K562 (cell line): ENCODE results near the gene SUPT5H. TPM values are rescaled to one million over a fixed set of nuclear protein-coding genes. Genes with fewer than 3 reads are reported as not detected.

ENCODE experiments used
- ATF2 ChIP-seq: sonication (generic); formaldehyde crosslinking; IDR thresholded peaks from 2 replicates; pipeline ENCODE4 v1.8.1; 2022; ENCODE audit warnings: missing genetic modification reagents
- ATF7 ChIP-seq: fragments of 450-650 bp; IDR thresholded peaks from 2 replicates; pipeline ENCODE4 v1.7.1; 2014; ENCODE audit warnings: mild to moderate bottlenecking, moderate library complexity
- BRD4 ChIP-seq: fragments of 200-600 bp; sonication (generic); IDR thresholded peaks from 2 replicates; pipeline ENCODE4 v1.6.1; 2017; ENCODE audit warnings: inconsistent platforms
- CREB3 ChIP-seq: fragments of 450-650 bp; conservative IDR thresholded peaks from 2 replicates; pipeline ENCODE4 v1.6.1; 2016; ENCODE audit warnings: missing genetic modification characterization, low read depth, mild to moderate bottlenecking, missing compliant biosample characterization, moderate library complexity
- FOXP1 ChIP-seq: sonication (generic); formaldehyde crosslinking; IDR thresholded peaks from 2 replicates; pipeline ENCODE4 v1.8.0; 2022; ENCODE audit warnings: mild to moderate bottlenecking, missing genetic modification reagents
- FOXP4 ChIP-seq: sonication (generic); formaldehyde crosslinking; IDR thresholded peaks from 2 replicates; pipeline ENCODE4 v1.8.0; 2022; ENCODE audit warnings: mild to moderate bottlenecking, missing genetic modification reagents, borderline replicate concordance
- HSF4 ChIP-seq: fragments of 250-450 bp; sonication (Bioruptor Pico); IDR thresholded peaks from 2 replicates; pipeline ENCODE4 v2.1.2; 2022; ENCODE audit warnings: mild to moderate bottlenecking, moderate library complexity, borderline replicate concordance
- KAT7 ChIP-seq: sonication (generic); formaldehyde crosslinking; IDR thresholded peaks from 2 replicates; pipeline ENCODE4 v1.8.0; 2022; ENCODE audit warnings: missing genetic modification reagents, mild to moderate bottlenecking, borderline replicate concordance
- MTA2 ChIP-seq: fragments of 450-650 bp; IDR thresholded peaks from 2 replicates; pipeline ENCODE4 v1.6.1; 2016; ENCODE audit warnings: low read depth
- PRMT5 ChIP-seq: sonication (generic); formaldehyde crosslinking; IDR thresholded peaks from 2 replicates; pipeline ENCODE4 v1.5.0; 2020; ENCODE audit warnings: missing genetic modification reagents
- RB1 ChIP-seq: fragments of 450-650 bp; IDR thresholded peaks from 2 replicates; pipeline ENCODE4 v1.6.1; 2017; ENCODE audit warnings: low read depth, mild to moderate bottlenecking
- SRF ChIP-seq, 2 experiments: fragments of 250-450, 450-650 bp in 1 of 2; sonication (Bioruptor Pico) in 1 of 2; sonication (generic) in 1 of 2; formaldehyde crosslinking; IDR thresholded peaks; 2 replicates each; pipeline versions ENCODE4 v1.5.0 to v1.5.1; 2020 to 2022; ENCODE audit warnings: mild to moderate bottlenecking in 1 of 2, missing genetic modification reagents in 1 of 2
- TCF3 ChIP-seq: sonication (generic); formaldehyde crosslinking; IDR thresholded peaks from 2 replicates; pipeline ENCODE4 v1.4.0; 2020; ENCODE audit warnings: mild to moderate bottlenecking, missing genetic modification reagents
- TGIF2 ChIP-seq: sonication (generic); formaldehyde crosslinking; IDR thresholded peaks from 2 replicates; pipeline ENCODE4 v1.8.1; 2022; ENCODE audit warnings: mild to moderate bottlenecking, missing genetic modification reagents, moderate library complexity
- ZNF23 ChIP-seq: fragments of 250-450 bp; sonication (Bioruptor Pico); IDR thresholded peaks from 2 replicates; pipeline ENCODE4 v1.4.0; 2020; ENCODE audit warnings: mild to moderate bottlenecking
- ZNF384 ChIP-seq: IDR thresholded peaks from 2 replicates; pipeline ENCODE4 v1.6.1; 2012; ENCODE audit warnings: low read depth, low read length, improper control_type of control experiment
- ZNF76 ChIP-seq: fragments of 250-450 bp; sonication (Bioruptor Pico); IDR thresholded peaks from 2 replicates; pipeline ENCODE4 v1.4.0; 2020; ENCODE audit warnings: mild to moderate bottlenecking, moderate library complexity, borderline replicate concordance
- ZNF79 ChIP-seq: fragments of 250-450 bp; sonication (Bioruptor Pico); IDR thresholded peaks from 2 replicates; pipeline ENCODE4 v1.4.0; 2020; ENCODE audit warnings: low read depth, mild to moderate bottlenecking, moderate library complexity
- polyA plus RNA-seq, 8 experiments: library from polyadenylated mRNA; depleted of rRNA in 4 of 8; stranded (reverse) in 5 of 8; unstranded in 3 of 8; fragments of >200 nt; fragmentation: Nextera tagmentation in 2 of 8; fragmentation: Illumina TruSeq in 1 of 8; extraction: Ambion mirVana in 2 of 8; extraction: Trizol in 1 of 8; gene quantifications; 2 replicates each; pipeline versions ENCODE4 v1.2.1 to v1.2.3, GENCODE V29; 2011 to 2014; ENCODE audit warnings: inconsistent platforms in 1 of 8, missing spikeins in 1 of 8
- total RNA-seq, 7 experiments: library from RNA; depleted of rRNA in 6 of 7; stranded (reverse); fragments of >200 nt in 6 of 7; fragmentation: Illumina TruSeq in 2 of 7; extraction: Trizol in 2 of 7; gene quantifications; 2 replicates each; pipeline versions ENCODE4 v1.2.1 to v1.2.3, GENCODE V29; 2011 to 2021; ENCODE audit warnings: low replicate concordance in 1 of 7
- TF ChIP-seq, protein P1 (sequence below), 3 experiments: fragments of 200-800 bp in 1 of 3; sonication (Bioruptor generic) in 1 of 3; sonication (generic) in 1 of 3; formaldehyde crosslinking in 1 of 3; IDR thresholded peaks; 2 replicates each; pipeline versions ENCODE4 v1.6.1 to v1.8.0; 2016 to 2022; ENCODE audit warnings: mild to moderate bottlenecking in 2 of 3, missing compliant biosample characterization in 2 of 3, missing genetic modification characterization in 2 of 3, missing genetic modification reagents in 1 of 3
- TF ChIP-seq, protein P2 (sequence below), 2 experiments: fragments of 450-650 bp; conservative IDR thresholded peaks; 2 replicates each; pipeline ENCODE4 v1.6.1; 2017; ENCODE audit warnings: mild to moderate bottlenecking in 2 of 2, moderate library complexity in 2 of 2

SUPT5H gene
- total and polyA plus RNA-seq, 9 of the 15 experiments (the other 6 are each of a cell fraction or from before 2014, with no cell fraction given): 13.3 to 85.9 (median 35.9) TPM

DNA sequence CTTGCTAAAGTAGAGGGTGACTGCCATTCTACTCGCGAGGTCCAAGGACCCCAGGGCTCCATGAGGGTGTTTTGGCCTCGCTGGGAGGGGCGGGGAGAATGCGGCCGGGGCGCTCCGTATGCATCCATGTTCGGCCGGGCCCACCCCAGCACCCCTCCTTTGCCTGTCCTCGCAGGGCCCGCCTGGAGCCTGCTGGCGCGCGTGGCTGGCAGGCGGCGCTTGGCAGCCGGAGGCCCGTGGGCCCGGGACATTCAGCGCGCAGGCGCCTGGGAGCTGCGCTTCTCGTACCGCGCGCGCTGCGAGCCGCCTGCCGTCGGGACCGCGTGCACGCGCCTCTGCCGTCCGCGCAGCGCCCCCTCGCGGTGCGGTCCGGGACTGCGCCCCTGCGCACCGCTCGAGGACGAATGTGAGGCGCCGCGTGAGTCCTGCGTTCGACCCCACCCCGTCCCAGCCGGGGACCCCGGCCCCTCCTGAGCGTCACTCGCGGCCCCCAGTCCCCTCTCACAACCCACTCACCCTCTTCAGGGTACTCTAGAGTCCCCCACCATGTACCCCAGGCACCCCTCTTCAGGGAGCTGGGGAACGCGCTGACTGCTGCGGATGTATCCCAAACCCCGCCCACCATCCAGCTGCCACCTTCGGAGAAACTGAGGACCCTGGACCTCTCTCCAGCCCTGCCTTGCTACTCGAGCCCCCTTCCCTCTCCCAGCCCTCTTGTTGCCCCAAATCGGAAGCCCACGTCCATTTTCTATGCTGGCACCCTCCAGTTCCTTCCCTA lies 57.4 kb downstream of the SUPT5H start (continued):
- peak; percentile 98 for TF ChIP-seq RB1
- TF ChIP-seq, protein P1, sequence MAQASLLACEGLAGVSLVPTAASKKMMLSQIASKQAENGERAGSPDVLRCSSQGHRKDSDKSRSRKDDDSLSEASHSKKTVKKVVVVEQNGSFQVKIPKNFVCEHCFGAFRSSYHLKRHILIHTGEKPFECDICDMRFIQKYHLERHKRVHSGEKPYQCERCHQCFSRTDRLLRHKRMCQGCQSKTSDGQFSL (CRISPR knock-in tag; IDR thresholded peaks at IDR 0.05): peak; percentile 93
- TF ChIP-seq, protein P1 (tag; IDR thresholded peaks at IDR 0.05): no peak
- no peak for TF ChIP-seq MTA2
- TF ChIP-seq ATF7: peak; percentile 58; the same call in 1 of the 2 replicates
- no peak for TF ChIP-seq ZNF79 (CRISPR knock-in tag)
- TF ChIP-seq HSF4 (CRISPR knock-in tag): no peak
- peak; percentile 99 for TF ChIP-seq KAT7 (CRISPR knock-in tag)
- TF ChIP-seq TGIF2 (CRISPR knock-in tag): peak; percentile 97
- TF ChIP-seq SRF (CRISPR knock-in tag; IDR thresholded peaks at IDR 0.05): peak in 1 of 2 experiments; percentile 75; a peak in 1 of 4 replicates
- peak; percentile 100 for TF ChIP-seq FOXP4
- TF ChIP-seq ZNF76 (CRISPR knock-in tag): no peak
- no peak for TF ChIP-seq BRD4
- no peak for TF ChIP-seq CREB3
- no peak for TF ChIP-seq ZNF23 (CRISPR knock-in tag)
- peak; percentile 36; the same call in 1 of the 2 replicates for TF ChIP-seq PRMT5 (CRISPR knock-in tag)
- peak; percentile 100 for TF ChIP-seq FOXP1 (CRISPR knock-in tag)
- TF ChIP-seq ZNF384: 0 out of 2 replicates have a peak, but pooled peaks have one; percentile 9
- TF ChIP-seq ATF2 (CRISPR knock-in tag): peak; percentile 93
- TF ChIP-seq TCF3: peak; percentile 46
- TF ChIP-seq, protein P2, sequence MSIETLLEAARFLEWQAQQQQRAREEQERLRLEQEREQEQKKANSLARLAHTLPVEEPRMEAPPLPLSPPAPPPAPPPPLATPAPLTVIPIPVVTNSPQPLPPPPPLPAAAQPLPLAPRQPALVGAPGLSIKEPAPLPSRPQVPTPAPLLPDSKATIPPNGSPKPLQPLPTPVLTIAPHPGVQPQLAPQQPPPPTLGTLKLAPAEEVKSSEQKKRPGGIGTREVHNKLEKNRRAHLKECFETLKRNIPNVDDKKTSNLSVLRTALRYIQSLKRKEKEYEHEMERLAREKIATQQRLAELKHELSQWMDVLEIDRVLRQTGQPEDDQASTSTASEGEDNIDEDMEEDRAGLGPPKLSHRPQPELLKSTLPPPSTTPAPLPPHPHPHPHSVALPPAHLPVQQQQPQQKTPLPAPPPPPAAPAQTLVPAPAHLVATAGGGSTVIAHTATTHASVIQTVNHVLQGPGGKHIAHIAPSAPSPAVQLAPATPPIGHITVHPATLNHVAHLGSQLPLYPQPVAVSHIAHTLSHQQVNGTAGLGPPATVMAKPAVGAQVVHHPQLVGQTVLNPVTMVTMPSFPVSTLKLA (conservative IDR thresholded peaks at IDR 0.05): peak in 1 of 2 experiments; percentile 26; a peak in 1 of 4 replicates
